OCI-LY1 (cell line): ENCODE data around the gene PDGFA.

Experiments used
- H2AFZ ChIP-seq: fragments of 200-600 bp; sonication (generic), shearing (Covaris generic); 2 replicates; pipeline ENCODE4 v1.6.0; 2014; ENCODE audit warnings: antibody characterized with exemption, mild to moderate bottlenecking, low read length
- H3F3A ChIP-seq: fragments of 200-600 bp; sonication (generic), shearing (Covaris generic); 2 replicates; pipeline ENCODE4 v1.6.0; 2014; ENCODE audit warnings: mild to moderate bottlenecking, antibody characterized with exemption, low read length, moderate library complexity; ENCODE audit not compliant: insufficient read depth
- H3K27ac ChIP-seq: fragments of 200-600 bp; sonication (generic); 2 replicates; pipeline ENCODE4 v1.5.1; 2014; ENCODE audit warnings: low read length, mixed run types, mild to moderate bottlenecking, low read depth; ENCODE audit not compliant: poor library complexity, severe bottlenecking
- H3K27me3 ChIP-seq: fragments of 200-600 bp; sonication (generic); 2 replicates; pipeline ENCODE4 v1.6.0; 2014; ENCODE audit warnings: antibody characterized with exemption, mild to moderate bottlenecking, low read length, moderate library complexity; ENCODE audit not compliant: insufficient read depth
- H3K36me3 ChIP-seq: fragments of 200-600 bp; sonication (generic); 2 replicates; pipeline ENCODE4 v1.6.1; 2014; ENCODE audit warnings: mild to moderate bottlenecking, antibody characterized with exemption, low read length, moderate library complexity, mixed read lengths; ENCODE audit not compliant: insufficient read depth
- H3K4me1 ChIP-seq: fragments of 200-600 bp; sonication (generic); 2 replicates; pipeline ENCODE4 v1.5.1; 2014; ENCODE audit warnings: mild to moderate bottlenecking, low read length, moderate library complexity; ENCODE audit not compliant: insufficient read depth, severe bottlenecking
- H3K4me2 ChIP-seq: fragments of 200-600 bp; sonication (generic), shearing (Covaris generic); 2 replicates; pipeline ENCODE4 v1.6.1; 2014; ENCODE audit warnings: low read length
- H3K4me3 ChIP-seq: fragments of 200-600 bp; sonication (generic); 2 replicates; pipeline ENCODE4 v1.5.1; 2014; ENCODE audit warnings: low read length, low read depth, mild to moderate bottlenecking, mixed read lengths; ENCODE audit not compliant: poor library complexity, severe bottlenecking
- H3K79me2 ChIP-seq: fragments of 200-600 bp; shearing (Covaris generic); 2 replicates; pipeline ENCODE4 v1.6.1; 2016; ENCODE audit warnings: mixed run types, low read length, mixed read lengths; ENCODE audit not compliant: insufficient read depth
- H3K9ac ChIP-seq: fragments of 200-600 bp; sonication (generic), shearing (Covaris generic); 2 replicates; pipeline ENCODE4 v1.6.1; 2014; ENCODE audit warnings: mild to moderate bottlenecking, low read length, mixed read lengths
- H3K9me2 ChIP-seq: fragments of 200-600 bp; sonication (generic), shearing (Covaris generic); 2 replicates; pipeline ENCODE4 v1.6.1; 2014; ENCODE audit warnings: low read depth, mild to moderate bottlenecking, low read length, mixed read lengths
- H3K9me3 ChIP-seq: fragments of 200-600 bp; shearing (Covaris generic); 2 replicates; pipeline ENCODE4 v1.6.1; 2014; ENCODE audit warnings: low read length, mixed read lengths
- H4K20me1 ChIP-seq: fragments of 200-600 bp; sonication (generic), shearing (Covaris generic); 2 replicates; pipeline ENCODE4 v1.6.0; 2016; ENCODE audit warnings: mild to moderate bottlenecking, low read length; ENCODE audit not compliant: insufficient read depth
- EZH2 ChIP-seq: fragments of 200-600 bp; sonication (generic), shearing (Covaris generic); IDR thresholded peaks from 2 replicates; pipeline ENCODE4 v1.8.0; 2017; ENCODE audit warnings: borderline replicate concordance, mixed run types, mild to moderate bottlenecking, antibody characterized with exemption, low read length, moderate library complexity, mixed read lengths
- TF ChIP-seq, protein P1 (sequence below): fragments of 200-600 bp; sonication (generic), shearing (Covaris generic); IDR thresholded peaks from 2 replicates; pipeline ENCODE4 v1.5.1; 2017; ENCODE audit warnings: mild to moderate bottlenecking, antibody characterized with exemption, low read length, moderate library complexity, mixed read lengths

The PDGFA gene

DNA sequence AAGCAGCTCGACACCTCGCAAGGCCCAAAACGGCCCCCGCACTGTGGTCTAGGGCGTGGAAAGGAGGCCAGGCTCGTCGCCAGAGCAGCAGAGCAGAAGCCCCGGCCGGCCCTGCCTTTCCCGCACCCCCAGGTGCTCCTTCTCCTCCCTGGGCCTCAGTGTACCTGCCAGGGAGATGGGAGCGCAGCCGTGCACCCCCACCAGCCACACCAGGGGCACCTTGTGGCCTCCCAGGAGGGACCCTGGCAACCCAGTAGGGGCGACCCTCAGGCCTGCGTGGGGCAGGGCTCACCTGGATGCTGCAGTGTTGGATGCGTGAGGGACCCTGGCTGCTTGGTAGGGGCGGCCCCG is 9.5 kb downstream of the PDGFA start:
- no peak overlapping the region for H3K4me3 ChIP-seq
- no peaks in the 10 kb centered on the region for H3K36me3 ChIP-seq
- no peaks in the 10 kb centered on the region for H3K4me1 ChIP-seq
- H2AFZ ChIP-seq: no peak overlapping the region
- H3K27ac ChIP-seq: no peak overlapping the region
- no peak for TF ChIP-seq EZH2
- TF ChIP-seq, protein P1, sequence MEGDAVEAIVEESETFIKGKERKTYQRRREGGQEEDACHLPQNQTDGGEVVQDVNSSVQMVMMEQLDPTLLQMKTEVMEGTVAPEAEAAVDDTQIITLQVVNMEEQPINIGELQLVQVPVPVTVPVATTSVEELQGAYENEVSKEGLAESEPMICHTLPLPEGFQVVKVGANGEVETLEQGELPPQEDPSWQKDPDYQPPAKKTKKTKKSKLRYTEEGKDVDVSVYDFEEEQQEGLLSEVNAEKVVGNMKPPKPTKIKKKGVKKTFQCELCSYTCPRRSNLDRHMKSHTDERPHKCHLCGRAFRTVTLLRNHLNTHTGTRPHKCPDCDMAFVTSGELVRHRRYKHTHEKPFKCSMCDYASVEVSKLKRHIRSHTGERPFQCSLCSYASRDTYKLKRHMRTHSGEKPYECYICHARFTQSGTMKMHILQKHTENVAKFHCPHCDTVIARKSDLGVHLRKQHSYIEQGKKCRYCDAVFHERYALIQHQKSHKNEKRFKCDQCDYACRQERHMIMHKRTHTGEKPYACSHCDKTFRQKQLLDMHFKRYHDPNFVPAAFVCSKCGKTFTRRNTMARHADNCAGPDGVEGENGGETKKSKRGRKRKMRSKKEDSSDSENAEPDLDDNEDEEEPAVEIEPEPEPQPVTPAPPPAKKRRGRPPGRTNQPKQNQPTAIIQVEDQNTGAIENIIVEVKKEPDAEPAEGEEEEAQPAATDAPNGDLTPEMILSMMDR: no peak
- H3K79me2 ChIP-seq: no peaks in the 10 kb centered on the region
- no peaks in the 10 kb centered on the region for H4K20me1 ChIP-seq
- no peaks in the 10 kb centered on the region for H3K9me2 ChIP-seq
- no peaks in the 10 kb centered on the region; the same call in 1 of the 2 replicates for H3K27me3 ChIP-seq
- no peaks in the 10 kb centered on the region for H3K9me3 ChIP-seq
- no peaks in the 10 kb centered on the region for H3F3A ChIP-seq
- H3K4me2 ChIP-seq: no peak overlapping the region
- H3K9ac ChIP-seq: no peak overlapping the region

DNA sequence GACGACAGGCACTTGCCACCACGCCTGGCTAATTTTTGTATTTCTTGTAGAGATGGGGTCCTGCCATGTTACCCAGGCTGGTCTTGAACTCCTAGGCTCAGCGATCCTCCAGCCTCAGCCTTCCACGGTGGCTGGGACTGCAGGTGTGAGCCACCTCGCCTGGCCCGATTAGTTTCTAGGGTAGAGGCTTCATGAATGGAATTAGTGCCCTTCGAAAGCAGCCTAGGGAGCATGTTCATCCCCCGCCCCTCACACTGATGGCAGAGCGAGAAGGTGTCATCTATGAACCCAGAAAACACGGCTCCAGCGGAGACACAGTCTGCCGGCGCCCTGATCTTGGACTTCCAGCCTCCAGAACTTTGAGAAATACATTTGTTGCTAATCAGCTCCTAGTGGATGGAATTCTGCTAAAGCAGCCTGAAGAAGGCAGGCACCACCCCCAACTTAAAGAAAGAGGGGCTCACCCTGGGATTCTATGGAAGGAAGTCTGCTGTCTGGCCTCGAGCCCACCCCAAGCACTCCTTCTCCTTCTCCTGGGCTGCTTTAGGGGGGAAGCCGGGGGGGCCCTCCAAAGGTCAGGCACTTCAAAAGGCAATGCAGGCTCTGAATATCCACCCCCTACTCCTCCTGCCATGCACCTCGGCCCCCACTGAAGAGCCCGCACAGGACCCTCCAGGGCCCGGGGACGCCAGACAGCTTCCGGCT is 10.1 kb downstream of the PDGFA start:
- no peak overlapping the region for H3K4me2 ChIP-seq
- H3F3A ChIP-seq: no peaks in the 10 kb centered on the region
- no peaks in the 10 kb centered on the region for H3K36me3 ChIP-seq
- no peaks in the 10 kb centered on the region for H3K4me1 ChIP-seq
- H3K9ac ChIP-seq: no peak overlapping the region
- H2AFZ ChIP-seq: no peak overlapping the region
- no peaks in the 10 kb centered on the region for H3K9me2 ChIP-seq
- TF ChIP-seq, protein P1: no peak
- TF ChIP-seq EZH2: no peak
- no peaks in the 10 kb centered on the region; the same call in 1 of the 2 replicates for H3K27me3 ChIP-seq
- no peaks in the 10 kb centered on the region for H4K20me1 ChIP-seq
- no peak overlapping the region for H3K27ac ChIP-seq
- no peaks in the 10 kb centered on the region for H3K9me3 ChIP-seq
- no peaks in the 10 kb centered on the region for H3K79me2 ChIP-seq
- H3K4me3 ChIP-seq: no peak overlapping the region

DNA sequence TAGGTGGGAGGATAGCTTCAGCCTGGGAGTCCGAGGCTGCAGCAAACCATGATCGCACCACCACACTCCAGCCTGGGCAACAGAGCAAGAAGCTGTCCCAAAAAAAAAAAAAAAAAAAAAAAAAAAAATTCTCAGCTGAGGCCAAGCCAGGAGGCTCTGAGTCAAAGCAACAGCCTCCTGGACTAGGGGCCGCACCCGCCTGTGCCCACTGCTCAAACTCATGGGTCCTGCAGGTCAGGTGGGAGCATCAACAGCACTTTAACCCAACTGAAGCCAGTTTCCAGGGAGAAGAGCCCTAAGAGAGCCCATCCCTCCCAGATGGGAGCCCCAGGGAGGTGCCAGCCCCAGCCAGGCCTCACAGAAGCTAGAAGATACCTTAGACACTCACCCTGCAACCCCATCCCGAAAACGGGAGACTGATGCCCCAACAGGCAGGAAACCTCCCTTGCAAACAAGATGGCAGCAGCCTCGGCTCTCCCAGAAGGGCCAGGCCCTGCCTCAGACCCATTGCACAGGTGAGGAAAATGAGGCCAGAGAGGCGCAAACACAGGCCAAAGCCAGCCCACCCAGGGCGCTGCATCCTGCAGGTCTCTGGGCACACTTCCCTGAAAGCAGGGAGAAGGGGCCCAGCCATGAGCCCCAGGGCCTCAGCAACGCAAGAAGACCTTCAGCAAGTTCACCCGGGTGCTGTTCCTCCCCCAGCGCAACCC is 11.0 kb downstream of the PDGFA start:
- Histone ChIP-seq H3K36me3 (no peaks in the 10 kb centered on the region), H3K9me2 (no peaks in the 10 kb centered on the region), H3K27ac (no peak overlapping the region), H3K9me3 (no peaks in the 10 kb centered on the region), H3K4me3 (no peak overlapping the region), H3F3A (no peaks in the 10 kb centered on the region), H3K4me1 (no peaks in the 10 kb centered on the region), H2AFZ (no peak overlapping the region), H3K79me2 (no peaks in the 10 kb centered on the region), H3K4me2 (no peak overlapping the region), H3K27me3 (no peaks in the 10 kb centered on the region; the same call in 1 of the 2 replicates), H4K20me1 (no peaks in the 10 kb centered on the region), H3K9ac (no peak overlapping the region)
- TF ChIP-seq, protein P1: no peak
- TF ChIP-seq EZH2: no peak
